HG03442 (cell line): ENCODE results near the gene CADM3.

Experiments used
- ATAC-seq: cut with Tn5 transposase; IDR thresholded peaks from one replicate; pipeline ENCODE4 v1.9.1; 2021; ENCODE audit warnings: mild to moderate bottlenecking, moderate library complexity; ENCODE audit not compliant: unreplicated experiment

CADM3 gene

GRCh38 chr1:159204161-159205141, 33.0 kb downstream of the CADM3 start, which contains the start of gene ACKR1:
TSS of gene ACKR1 (plus strand) at chr1:159204875. CDS start at chr1:159204960, 85 bp downstream.
- ATAC-seq = no peak

GRCh38 chr1:159205225-159205624, 33.8 kb downstream of the CADM3 start:
- no peak for ATAC-seq

GRCh38 chr1:159206110-159206509, 34.7 kb downstream of the CADM3 start:
- ATAC-seq = no peak

- ATAC-seq = no peak
These were observed 35.7 kb downstream of the CADM3 start for GRCh38 chr1:159207080-159207479.

GRCh38 chr1:159207774-159208173, 36.4 kb downstream of the CADM3 start:
- ATAC-seq = no peak

- no peak for ATAC-seq
These were observed 36.9 kb downstream of the CADM3 start for GRCh38 chr1:159208175-159208825.

GRCh38 chr1:159209061-159209460, 37.6 kb downstream of the CADM3 start:
- ATAC-seq = no peak

- ATAC-seq = no peak
These were observed 40.1 kb downstream of the CADM3 start for GRCh38 chr1:159211331-159212136.

GRCh38 chr1:159212596-159212995, 41.2 kb downstream of the CADM3 start:
- ATAC-seq = no peak

- peak; percentile 67 for ATAC-seq
These were observed 42.8 kb downstream of the CADM3 start for GRCh38 chr1:159214149-159214760.

- no peak for ATAC-seq
These were observed 47.5 kb downstream of the CADM3 start for GRCh38 chr1:159218649-159219636.

GRCh38 chr1:159222075-159222865, 50.9 kb downstream of the CADM3 start:
- no peak for ATAC-seq

GRCh38 chr1:159223004-159223403, 51.6 kb downstream of the CADM3 start:
- ATAC-seq = no peak

- ATAC-seq = no peak
These were observed 57.1 kb downstream of the CADM3 start for GRCh38 chr1:159228554-159228953.

GRCh38 chr1:159229260-159229885, 58.0 kb downstream of the CADM3 start:
- no peak for ATAC-seq

- ATAC-seq = no peak
These were observed 58.5 kb downstream of the CADM3 start for GRCh38 chr1:159229896-159230295.

GRCh38 chr1:159239551-159240220, 68.3 kb downstream of the CADM3 start:
- peak; percentile 80 for ATAC-seq

- no peak for ATAC-seq
These were observed 75.9 kb downstream of the CADM3 start for GRCh38 chr1:159247266-159247665.
